GM19239 (cell line): ENCODE measurements around the gene SSPN.

Experiments
- DNase-seq: peaks from one replicate; pipeline ENCODE4 v3.0.0; 2011; ENCODE audit warnings: low spot score; ENCODE audit not compliant: insufficient read length
- FAIRE-seq: peaks from 2 replicates; lab custom pipeline; 2011; peaks lifted over from hg19 to GRCh38; lab: Jason Lieb, UNC

The SSPN gene

DNA sequence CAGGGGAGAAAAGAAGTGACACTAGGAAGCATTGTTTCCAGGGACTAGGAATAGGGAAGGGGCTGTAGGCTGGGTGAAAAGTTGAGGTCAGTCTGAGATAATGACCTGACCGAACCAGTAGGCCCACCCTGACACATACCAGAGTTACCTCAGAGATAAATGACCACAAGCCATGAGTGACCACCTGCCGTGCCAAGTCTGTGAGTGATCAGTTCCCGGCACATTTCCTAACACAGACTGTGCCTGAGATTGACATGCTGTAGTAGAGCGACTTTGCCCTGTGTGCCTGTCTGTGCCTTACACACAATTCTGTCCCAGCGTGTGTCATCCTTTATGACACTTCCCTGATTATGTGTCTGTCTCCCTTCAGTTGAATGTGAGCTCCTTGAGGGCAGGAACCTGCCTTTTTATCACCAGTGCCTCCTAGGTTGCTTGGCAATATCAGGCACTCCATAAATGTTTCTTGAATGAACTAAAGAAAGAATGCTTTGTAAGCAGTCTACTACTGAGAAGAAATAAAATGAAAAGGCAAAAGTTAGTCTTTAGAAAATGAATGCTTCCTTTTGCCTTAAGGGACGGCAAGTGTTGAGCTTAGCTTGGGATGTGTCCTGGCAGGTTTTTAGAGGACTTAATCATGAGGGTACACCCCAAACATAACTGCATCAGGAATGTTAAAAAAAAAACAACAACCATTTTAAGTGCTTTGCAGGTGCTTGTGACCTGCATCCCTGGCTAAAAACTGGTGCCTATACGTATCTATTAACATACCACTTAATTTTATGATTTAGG is 9.6 kb upstream of the SSPN start:
- no peak for DNase-seq
- FAIRE-seq: no peak

DNA sequence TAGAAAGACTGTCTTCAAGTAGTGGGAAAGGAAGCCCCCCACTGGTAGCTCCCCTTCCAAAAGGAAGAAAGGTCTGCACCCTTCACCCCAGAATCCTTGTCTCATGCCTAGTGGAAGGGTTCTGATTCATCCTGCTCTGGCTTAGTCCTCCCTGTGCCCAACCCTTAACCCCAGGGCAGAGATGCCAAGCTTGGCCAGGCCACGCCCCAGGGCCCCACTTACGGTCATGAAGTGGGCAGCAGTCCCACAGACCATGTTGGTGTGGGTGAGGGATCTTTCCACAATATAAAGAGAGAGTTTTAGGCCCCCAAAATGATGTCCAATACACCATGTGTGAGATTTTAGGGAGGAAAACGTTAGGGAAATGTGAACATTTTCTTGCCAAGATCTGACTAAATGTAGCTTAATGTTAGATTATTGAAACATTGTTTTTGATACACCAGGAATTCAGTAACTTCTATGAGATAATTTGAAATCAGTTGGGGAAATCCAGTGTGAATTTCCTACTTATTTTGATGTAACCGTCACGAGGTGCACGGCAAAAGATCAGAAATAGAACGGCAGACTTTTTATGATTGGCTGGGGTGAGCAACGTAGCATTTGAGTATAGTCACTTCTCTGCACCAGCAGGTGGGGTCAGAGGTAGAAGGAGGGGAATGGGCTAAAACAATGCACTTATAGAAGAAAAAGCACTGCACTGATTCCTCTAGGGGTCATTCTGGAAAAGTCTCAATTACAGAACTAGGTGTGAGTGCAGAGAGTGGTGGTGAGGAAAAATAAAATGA is 8.2 kb upstream of the SSPN start:
- peak; percentile 40 for FAIRE-seq
- no peak for DNase-seq

DNA sequence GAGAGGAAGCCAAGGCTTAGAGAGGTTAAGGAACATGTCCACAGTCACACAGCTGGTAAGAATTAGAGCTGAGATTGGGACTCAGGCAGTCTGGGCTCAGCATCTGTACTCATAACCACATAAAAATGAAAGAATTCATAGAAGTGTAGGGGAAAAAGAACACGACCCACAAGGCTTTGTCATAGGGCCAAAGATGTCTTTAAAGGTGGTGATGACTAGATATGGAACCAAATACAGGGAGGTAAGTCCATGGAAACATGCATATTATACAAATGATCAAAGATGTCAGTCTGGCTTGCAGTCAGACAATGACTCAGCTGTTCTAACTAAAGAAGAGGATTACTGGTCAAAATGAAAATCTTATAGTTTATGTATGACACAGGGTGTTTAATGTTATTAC is 7.2 kb upstream of the SSPN start:
- FAIRE-seq: no peak

GRCh38 chr12:26188641-26189040 is 6.7 kb upstream of the SSPN start:
- DNase-seq (no peak), FAIRE-seq (peak; percentile 48)

More for the DNA sequence above, 7.2 kb upstream of the SSPN start:
- no peak for DNase-seq

- no peak for DNase-seq
Observed at GRCh38 chr12:26192142-26192541, 3.2 kb upstream of the SSPN start.

GRCh38 chr12:26193539-26193938 is 1.8 kb upstream of the SSPN start:
- no peak for FAIRE-seq
- DNase-seq: no peak

More at GRCh38 chr12:26192142-26192541, 3.2 kb upstream of the SSPN start:
- no peak for FAIRE-seq

DNA sequence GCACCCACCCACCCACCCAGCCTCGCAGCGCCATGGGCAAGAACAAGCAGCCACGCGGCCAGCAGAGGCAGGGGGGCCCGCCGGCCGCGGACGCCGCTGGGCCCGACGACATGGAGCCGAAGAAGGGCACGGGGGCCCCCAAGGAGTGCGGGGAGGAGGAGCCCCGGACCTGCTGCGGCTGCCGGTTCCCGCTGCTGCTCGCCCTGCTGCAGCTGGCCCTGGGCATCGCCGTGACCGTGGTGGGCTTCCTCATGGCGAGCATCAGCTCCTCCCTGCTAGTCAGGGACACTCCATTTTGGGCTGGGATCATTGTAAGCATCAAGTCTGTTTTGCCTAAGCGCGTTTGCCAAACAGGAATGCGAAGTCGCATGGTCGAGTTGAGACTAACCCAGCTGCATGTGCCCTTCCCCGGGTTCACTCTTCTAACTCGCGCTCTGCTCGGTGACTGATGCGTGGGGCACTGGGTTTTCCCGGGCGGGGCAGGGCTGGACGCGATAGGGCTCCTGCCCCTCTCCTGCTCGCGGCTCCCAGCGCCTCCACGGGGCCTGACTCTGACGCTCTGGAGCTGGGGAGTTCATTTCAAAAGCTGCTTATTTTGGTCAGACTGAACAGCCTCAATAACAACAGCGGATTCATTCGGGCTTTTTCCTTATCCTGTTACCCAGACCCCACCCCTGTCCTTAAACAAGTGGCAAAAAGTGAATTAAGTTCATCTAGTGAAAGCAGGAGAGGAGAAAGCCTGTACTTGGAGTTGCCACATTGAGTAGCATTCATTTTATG is 458 bp downstream of the SSPN start:
- FAIRE-seq (peak; percentile 4), DNase-seq (no peak)

GRCh38 chr12:26196421-26196716 is 996 bp downstream of the SSPN start:
- no peak for FAIRE-seq
- DNase-seq: no peak

DNA sequence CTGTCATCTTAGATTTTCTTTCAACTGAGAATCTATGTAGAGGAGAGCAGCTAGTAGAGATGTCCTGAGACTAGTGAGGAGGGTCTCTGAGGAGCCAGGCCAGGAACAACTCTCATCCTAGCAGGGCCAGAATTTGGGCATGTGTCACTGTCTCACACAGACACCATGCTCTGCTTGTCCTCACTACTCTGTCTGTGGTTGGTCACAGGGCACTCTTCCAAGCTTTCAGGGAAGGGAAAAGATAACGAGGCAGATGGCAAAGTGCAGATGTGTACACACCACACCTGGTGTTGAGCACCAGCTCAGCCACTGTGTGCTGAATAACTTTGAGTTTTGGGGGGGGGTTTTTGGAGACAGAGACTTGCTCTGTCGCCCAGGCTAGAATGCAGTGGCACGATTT is 2.5 kb downstream of the SSPN start:
- DNase-seq (no peak), FAIRE-seq (no peak)

- DNase-seq (no peak), FAIRE-seq (no peak)
Observed at GRCh38 chr12:26198742-26199141, 3.4 kb downstream of the SSPN start.

GRCh38 chr12:26203167-26203780 is 7.9 kb downstream of the SSPN start:
- DNase-seq: no peak
- no peak for FAIRE-seq

DNA sequence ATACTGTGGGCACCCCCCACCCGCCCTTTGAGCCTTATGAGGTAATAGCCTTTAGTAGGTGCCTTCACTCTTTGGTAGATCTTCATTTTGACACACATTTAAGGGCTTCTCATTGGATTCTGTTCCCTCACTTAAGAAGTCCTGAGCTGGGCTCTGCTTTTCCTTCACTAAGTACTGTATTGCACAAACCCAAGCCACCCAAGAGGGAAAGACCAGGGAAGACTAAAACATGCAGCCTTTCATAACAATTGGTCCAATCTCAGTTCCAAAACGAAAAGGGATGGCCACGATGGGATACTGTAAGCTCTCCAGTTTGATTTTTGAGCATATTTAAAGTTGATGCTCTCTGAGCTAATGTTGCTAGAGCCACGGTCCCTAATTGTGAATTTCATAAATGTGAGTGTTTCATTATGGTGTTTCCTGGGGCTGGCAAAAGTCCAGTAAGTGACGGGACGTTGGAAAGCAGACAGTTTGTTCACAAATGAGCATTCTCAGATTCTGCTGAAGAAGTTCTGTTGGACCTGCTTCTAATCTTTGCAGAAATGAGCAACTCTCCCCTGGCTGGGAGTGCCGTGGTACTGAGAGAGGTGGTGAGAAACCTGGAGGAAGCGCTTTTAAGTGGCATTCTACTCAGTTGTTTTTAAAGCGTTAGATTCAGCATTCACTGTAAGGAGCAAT is 9.4 kb downstream of the SSPN start:
- FAIRE-seq: no peak
- no peak for DNase-seq

GRCh38 chr12:26205298-26205697 is 9.9 kb downstream of the SSPN start:
- FAIRE-seq (no peak), DNase-seq (no peak)

GRCh38 chr12:26205941-26206340 is 10.6 kb downstream of the SSPN start:
- FAIRE-seq (no peak), DNase-seq (no peak)

DNA sequence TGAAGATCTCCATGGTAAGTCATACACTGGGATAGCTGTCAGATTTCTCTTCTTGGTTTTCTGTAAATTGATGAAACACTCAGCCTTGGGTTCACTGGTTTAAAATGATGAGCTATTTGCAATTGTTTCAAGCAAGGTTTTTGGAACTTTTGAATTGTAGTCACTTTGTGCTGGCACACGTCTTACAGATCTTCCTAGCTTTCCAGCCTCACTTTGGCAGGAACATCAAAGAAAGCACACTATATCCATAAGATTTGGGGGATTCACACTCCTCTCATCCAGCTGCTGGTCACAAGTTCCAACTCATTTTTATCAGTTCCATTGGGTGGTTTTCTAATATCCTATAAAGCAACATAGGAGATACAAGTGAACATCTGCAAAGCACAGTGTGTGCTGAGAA is 16.0 kb downstream of the SSPN start:
- DNase-seq: no peak
- FAIRE-seq: no peak

- no peak for DNase-seq
- FAIRE-seq: no peak
Observed at GRCh38 chr12:26212396-26212795, 17.0 kb downstream of the SSPN start.

- DNase-seq: no peak
- FAIRE-seq: no peak
Observed at GRCh38 chr12:26212988-26213387, 17.6 kb downstream of the SSPN start.

- DNase-seq: no peak
Observed at GRCh38 chr12:26214121-26214520, 18.7 kb downstream of the SSPN start.

GRCh38 chr12:26219736-26220135 is 24.4 kb downstream of the SSPN start:
- DNase-seq (no peak), FAIRE-seq (no peak)

More at GRCh38 chr12:26214121-26214520, 18.7 kb downstream of the SSPN start:
- FAIRE-seq: no peak

GRCh38 chr12:26224657-26225056 is 29.3 kb downstream of the SSPN start:
- FAIRE-seq (no peak), DNase-seq (no peak)
